ENCODE results near the gene ZNF76.
A peak's percentile ranks its signal among the peaks of the same experiment; 100 is the strongest.
"Not testable (repeated sequence)": the region's sequence is repeated elsewhere in the genome, so short reads cannot be mapped to it uniquely, and the experiment has no call there.

ZNF76 gene

DNA sequence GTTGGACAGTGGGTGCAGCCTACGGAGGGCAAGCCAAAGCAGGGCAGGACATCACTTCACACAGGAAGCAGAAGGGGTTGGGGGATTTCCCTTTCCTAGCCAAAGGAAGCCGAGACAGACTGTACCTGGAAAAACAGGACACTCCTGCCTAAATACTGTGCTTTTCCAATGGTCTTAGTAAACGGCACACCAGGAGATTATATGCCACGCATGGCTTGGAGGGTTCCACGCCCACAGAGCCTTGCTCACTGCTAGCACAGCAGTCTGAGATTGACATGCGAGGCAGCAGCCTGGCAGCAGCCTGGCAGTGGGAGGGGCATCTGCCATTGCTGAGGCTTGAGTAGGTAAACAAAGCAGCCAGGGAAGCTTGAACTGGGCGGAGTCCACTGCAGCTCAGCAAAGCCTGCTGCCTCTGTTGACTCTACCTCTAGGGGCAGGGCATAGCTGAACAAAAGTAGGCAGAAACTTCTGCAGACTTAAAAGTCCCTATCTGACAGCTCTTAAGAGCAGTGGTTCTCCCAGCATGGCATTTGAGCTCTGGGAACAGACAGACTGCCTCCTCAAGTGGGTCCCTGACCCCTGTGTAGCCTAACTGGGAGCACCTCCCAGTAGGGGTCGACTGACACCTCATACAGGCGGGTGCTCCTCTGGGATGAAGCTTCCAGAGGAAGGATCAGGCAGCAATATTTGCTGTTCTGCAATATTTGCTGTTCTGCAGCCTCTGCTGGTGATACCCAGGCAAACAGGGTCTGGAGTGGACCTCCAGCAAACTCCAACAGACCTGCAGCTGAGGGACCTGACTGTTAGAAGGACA is 72.7 kb downstream of the ZNF76 start:
- DNase-seq, result not testable (repeated sequence)

DNA sequence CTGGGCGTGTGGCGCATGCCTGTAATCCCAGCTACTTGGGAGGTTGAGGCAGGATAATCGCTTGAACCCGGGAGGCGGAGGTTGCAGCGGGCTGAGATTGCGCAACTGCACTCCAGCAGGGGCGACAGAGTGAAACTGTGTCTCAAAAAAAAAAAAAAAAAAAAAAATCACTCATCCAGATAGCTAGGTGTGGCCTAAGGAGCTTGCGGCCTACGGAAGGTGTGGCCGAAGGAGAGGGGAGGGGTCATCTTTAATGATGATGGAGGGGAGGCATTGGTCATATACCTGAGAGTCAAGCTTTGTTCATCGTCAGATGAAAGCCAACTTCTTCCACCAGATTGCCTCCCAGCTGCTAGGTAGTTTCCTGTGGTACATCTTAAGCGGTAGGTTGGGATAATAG is 82.0 kb downstream of the ZNF76 start:
- no peak for DNase-seq

DNA sequence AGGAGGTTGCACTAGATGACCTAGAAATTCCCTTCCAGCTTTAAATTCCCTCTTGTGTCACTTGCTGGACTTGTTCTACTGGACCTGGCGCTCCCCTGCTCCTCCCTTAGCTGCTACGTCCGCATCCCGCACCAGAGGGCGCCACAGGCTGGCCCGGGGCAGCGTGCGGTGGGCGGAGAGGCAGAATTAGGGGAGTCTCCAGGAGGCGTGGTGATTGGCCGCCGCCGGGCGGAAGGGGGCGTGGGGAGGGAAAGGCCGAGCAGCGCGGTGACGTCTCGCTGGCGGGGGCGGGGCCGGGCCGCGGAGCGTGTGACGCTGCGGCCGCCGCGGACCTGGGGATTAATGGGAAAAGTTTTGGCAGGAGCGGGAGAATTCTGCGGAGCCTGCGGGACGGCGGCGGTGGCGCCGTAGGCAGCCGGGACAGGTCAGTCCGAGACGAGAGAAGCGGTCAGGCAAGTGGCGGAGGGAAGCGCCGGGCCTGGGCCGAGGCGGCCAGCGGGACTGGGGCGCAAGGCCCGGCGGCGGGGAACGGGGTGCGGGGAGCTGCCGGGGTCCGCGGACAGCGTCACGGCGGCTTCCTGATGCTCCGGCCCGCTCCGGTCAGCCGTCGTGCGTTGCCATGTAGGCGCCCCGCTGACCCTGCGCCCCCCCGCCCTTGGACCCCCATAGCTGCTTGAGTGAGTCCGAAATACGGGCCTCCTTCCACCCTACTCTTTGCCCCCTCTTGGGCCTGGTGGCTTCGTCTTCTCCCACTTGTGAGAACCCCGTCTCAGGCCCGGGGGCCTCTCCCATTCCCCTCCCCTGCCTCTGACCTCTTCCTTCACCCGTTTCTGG is 82.9 kb downstream of the ZNF76 start, which contains the start of gene PPARD:
Gene PPARD (plus strand): TSS at position 301 of the 834 bp plus-strand sequence. CDS start 68,530 bp downstream, outside the sequence.
- DNase-seq, result peak; percentile 95

DNA sequence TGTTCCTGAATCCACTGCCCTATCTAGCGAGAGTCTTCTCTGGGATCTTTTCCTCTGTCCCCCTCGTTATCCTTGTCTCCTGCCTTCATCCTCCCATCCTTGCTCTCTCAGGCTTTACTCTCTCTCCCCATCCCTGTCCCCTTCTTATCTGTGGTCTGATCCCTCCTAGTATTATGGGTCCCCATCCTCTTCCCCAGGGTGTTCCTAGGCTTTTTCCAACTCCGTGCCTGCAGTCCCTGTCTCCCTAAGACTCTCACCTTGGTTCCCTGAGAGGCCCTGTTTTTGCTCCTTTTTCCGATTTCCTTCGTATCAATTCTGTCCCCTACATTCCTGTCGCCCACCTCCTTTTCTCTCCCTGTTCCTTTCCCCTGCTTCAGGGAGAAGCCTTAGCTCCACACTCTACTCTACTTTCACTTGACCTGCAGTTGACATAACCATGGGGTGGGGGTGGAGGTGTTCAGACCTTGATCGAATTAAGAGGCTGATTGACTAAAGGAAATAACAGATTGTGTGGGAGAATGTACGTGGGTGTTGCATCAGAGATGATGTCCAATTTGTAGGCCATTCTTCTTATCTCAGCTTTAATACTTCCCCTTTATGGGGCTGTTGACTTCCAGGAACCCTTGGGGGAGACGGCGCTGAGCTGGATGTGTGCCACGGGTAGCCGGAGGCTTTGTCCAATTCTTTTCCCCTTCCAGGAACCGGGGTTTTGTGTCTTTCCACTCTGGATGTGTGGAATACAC is 83.7 kb downstream of the ZNF76 start:
- no peak for DNase-seq

DNA sequence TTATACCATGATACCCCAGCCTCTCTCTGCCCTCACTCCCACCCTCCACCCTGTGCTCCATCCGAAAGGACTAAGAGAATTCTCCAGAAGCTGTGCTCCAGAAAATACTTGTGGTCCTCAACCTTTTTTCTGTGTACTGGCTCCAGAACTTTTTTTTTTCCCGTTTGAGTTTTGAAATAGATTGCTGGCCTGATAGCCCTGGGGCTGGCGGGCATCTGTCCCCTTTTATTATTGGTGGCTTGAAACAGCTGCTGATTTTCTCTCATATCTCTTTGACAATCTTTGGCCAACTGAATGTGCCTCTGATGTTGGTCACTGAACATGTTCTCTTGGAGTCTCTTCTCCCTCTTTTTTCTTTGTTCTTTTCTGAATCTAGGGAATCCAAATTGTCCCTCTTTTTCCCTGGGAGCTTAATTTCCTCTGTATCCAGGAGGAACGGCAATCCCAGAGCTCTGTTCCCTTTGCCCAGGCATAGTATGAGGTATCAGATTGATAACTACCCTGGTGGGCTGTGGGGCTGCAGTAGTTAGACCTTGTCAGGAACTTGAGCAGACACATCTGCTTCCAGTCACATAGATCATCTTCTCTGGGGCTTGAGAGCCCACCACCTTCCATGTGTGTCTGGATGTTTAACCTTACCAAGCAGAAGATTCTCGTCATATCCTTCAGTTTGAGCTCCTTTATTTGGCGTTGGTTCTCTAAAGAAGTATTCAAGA is 84.5 kb downstream of the ZNF76 start:
- DNase-seq, result no peak

Measured in fibroblast of skin of abdomen (primary cell).